NCI-H2081 (cell line): ENCODE measurements around the gene ITGAX.

Experiments
- DNase-seq, 2 experiments: peaks; one replicate each; lab custom pipeline; 2025; lab: John Stamatoyannopoulos, UW

ITGAX gene

GRCh38 chr16:31348579-31348978, 6.4 kb upstream of the ITGAX start:
- DNase-seq, result no peak

GRCh38 chr16:31350275-31351005, 4.5 kb upstream of the ITGAX start:
- DNase-seq, result no peak

- DNase-seq, result no peak
Observed at GRCh38 chr16:31351246-31351941, 3.6 kb upstream of the ITGAX start.

- DNase-seq, result no peak
Observed at GRCh38 chr16:31351942-31352325, 3.0 kb upstream of the ITGAX start.

GRCh38 chr16:31352376-31353115, 2.4 kb upstream of the ITGAX start:
- no peak for DNase-seq

- DNase-seq, result no peak
Observed at GRCh38 chr16:31355431-31356100, 590 bp downstream of the ITGAX start.

- DNase-seq, result no peak
Observed at GRCh38 chr16:31356566-31357323, 1.8 kb downstream of the ITGAX start.

GRCh38 chr16:31357324-31358109, 2.5 kb downstream of the ITGAX start:
- no peak for DNase-seq

- DNase-seq, result no peak
Observed at GRCh38 chr16:31360251-31360650, 5.3 kb downstream of the ITGAX start.

- no peak for DNase-seq
Observed at GRCh38 chr16:31361201-31362110, 6.5 kb downstream of the ITGAX start.

- DNase-seq, result no peak
Observed at GRCh38 chr16:31362476-31363405, 7.8 kb downstream of the ITGAX start.

GRCh38 chr16:31363721-31364120, 8.7 kb downstream of the ITGAX start:
- DNase-seq, result no peak

- DNase-seq, result no peak
Observed at GRCh38 chr16:31364421-31364820, 9.4 kb downstream of the ITGAX start.

- DNase-seq, result no peak
Observed at GRCh38 chr16:31365131-31365865, 10.3 kb downstream of the ITGAX start.

- DNase-seq, result no peak
Observed at GRCh38 chr16:31367853-31368252, 12.9 kb downstream of the ITGAX start.

- DNase-seq, result no peak
Observed at GRCh38 chr16:31371008-31371407, 16.0 kb downstream of the ITGAX start.

- no peak for DNase-seq
Observed at GRCh38 chr16:31371619-31372484, 16.9 kb downstream of the ITGAX start.
